Ovary (tissue), 9 donors: ENCODE measurements around the gene EFNA1. TPM values are rescaled to one million over a fixed set of nuclear protein-coding genes. Genes with fewer than 3 reads are reported as not detected.

Source experiments
- DNase-seq, 5 donors: peaks; one replicate each; pipeline ENCODE4 v3.0.0-alpha.2; 2019 to 2020
- H3K27ac ChIP-seq, 2 donors: fragments of 200-600 bp; one replicate each; pipeline versions ENCODE4 v1.5.1 to v1.8.0; 2019 to 2022
- H3K27me3 ChIP-seq: fragments of 200-600 bp; one replicate; pipeline ENCODE4 v1.8.0; 2022
- H3K36me3 ChIP-seq: fragments of 200-600 bp; sonication (generic); one replicate; pipeline ENCODE4 v1.5.1; 2019
- H3K4me1 ChIP-seq: one replicate; pipeline ENCODE4 v1.8.1; 2013; ENCODE audit warnings: mild to moderate bottlenecking, moderate library complexity; ENCODE audit not compliant: insufficient read depth
- H3K4me3 ChIP-seq: fragments of 200-600 bp; sonication (generic); one replicate; pipeline ENCODE4 v1.5.1; 2017
- H3K9me3 ChIP-seq, 2 donors: fragments of 200-600 bp in 1 of 2; sonication (generic) in 1 of 2; one replicate each; pipeline versions ENCODE4 v1.5.1 to v1.8.1; 2013 to 2019; ENCODE audit warnings: mild to moderate bottlenecking in 1 of 2, moderate library complexity in 1 of 2
- EP300 ChIP-seq: sonication (generic); formaldehyde crosslinking; IDR thresholded peaks from one replicate; pipeline ENCODE4 v1.6.1; 2017; ENCODE audit warnings: antibody characterized with exemption
- POLR2A ChIP-seq: fragments of 450-650 bp; IDR thresholded peaks from one replicate; pipeline ENCODE4 v1.6.1; 2017; ENCODE audit warnings: antibody characterized with exemption, mild to moderate bottlenecking, moderate library complexity
- WGBS, 3 donors: extraction: QIAGEN DNeasy Blood & Tissue Kit in 1 of 3; methylation state at CpG; one replicate each; pipeline versions ENCODE4 v1.1.5 to v1.1.7; 2013 to 2017; 5-methylcytosine and 5-hydroxymethylcytosine counted together
- intact Hi-C, 4 donors: fragments of 100-400 bp; cut with DNase I; formaldehyde crosslinking; loops; one replicate each; pipeline versions ENCODE4 v1.11.0 to v1.15.1; 2022 to 2023
- polyA plus RNA-seq, 2 donors: library from polyadenylated mRNA; stranded (reverse); fragments of 200-250 nt in 1 of 2; fragments of 350-450 nt in 1 of 2; fragmentation: Illumina TruSeq in 1 of 2; extraction: RNeasy Lipid Tissue Mini Kit (QIAGEN cat#74804) in 1 of 2; gene quantifications; one replicate each; pipeline ENCODE4 v1.2.3, GENCODE V29; 2013 to 2014
- total RNA-seq, 7 donors: library from RNA; depleted of rRNA in 2 of 7; stranded (reverse); fragments of >200 nt in 2 of 7; fragmentation: NEBNext Ultra II Directional in 3 of 7; extraction: Animal tissue kit (Norgen Biotek cat#: 25700) in 3 of 7; gene quantifications; one replicate each; pipeline versions ENCODE4 v1.1.0 to v1.2.4, GENCODE V29; 2016 to 2023
- TF ChIP-seq, protein P1 (sequence below), 3 donors: fragments of 450-650 bp in 2 of 3; fragments of 200-600 bp in 1 of 3; IDR thresholded peaks; one replicate each; pipeline versions ENCODE4 v1.5.1 to v1.8.0; 2016 to 2022; ENCODE audit warnings: antibody characterized with exemption in 3 of 3, mild to moderate bottlenecking in 1 of 3
- donor health status: DM: no; HTN: no; CAD: no; lungs with moderate emphysema.
- donor health status: DM: no; HTN: no; CAD: no.
- donor health status: Bipolar disorder and iron deficiency.
- donor health status: DM: yes; HTN: yes; CAD: no.
- donor health status: DM: no; HTN: no; CAD: no.
- donor health status: DM: yes; HTN: yes; CAD: no.

EFNA1 gene
- total and polyA plus RNA-seq, 9 donors: 12.1 to 51.6 (median 18.6) TPM

DNA sequence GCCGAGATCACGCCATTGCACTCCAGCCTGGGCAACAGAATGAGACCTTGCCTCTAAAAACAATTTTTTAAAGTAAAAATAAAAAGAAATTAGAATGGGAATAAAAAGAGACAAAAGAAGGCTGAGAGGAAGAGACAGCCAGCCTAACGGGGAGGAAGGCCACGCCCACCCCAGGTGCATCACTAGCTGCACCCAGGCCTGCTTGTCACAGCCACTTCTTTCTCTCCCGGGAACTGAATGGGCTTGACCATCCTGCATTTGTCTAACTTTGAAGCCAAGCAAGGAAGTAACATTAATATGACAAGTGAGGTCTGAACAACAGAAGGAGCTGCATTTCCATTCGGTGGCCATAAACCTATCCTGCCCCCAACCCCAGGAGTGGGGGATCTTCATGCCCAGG, 20.8 kb upstream of the EFNA1 start:
- DNase-seq: no peak
- H3K27me3 ChIP-seq: no peaks in the 10 kb centered on the region
- 67 to 71% (median 67%) methylated on average over 6 of the region's 6 CpGs for WGBS, 3 donors
- intact Hi-C loops: no loop called here
- H3K9me3 ChIP-seq: no peaks in the 10 kb centered on the region
- TF ChIP-seq POLR2A (no peak), EP300 (no peak)
- TF ChIP-seq, protein P1, sequence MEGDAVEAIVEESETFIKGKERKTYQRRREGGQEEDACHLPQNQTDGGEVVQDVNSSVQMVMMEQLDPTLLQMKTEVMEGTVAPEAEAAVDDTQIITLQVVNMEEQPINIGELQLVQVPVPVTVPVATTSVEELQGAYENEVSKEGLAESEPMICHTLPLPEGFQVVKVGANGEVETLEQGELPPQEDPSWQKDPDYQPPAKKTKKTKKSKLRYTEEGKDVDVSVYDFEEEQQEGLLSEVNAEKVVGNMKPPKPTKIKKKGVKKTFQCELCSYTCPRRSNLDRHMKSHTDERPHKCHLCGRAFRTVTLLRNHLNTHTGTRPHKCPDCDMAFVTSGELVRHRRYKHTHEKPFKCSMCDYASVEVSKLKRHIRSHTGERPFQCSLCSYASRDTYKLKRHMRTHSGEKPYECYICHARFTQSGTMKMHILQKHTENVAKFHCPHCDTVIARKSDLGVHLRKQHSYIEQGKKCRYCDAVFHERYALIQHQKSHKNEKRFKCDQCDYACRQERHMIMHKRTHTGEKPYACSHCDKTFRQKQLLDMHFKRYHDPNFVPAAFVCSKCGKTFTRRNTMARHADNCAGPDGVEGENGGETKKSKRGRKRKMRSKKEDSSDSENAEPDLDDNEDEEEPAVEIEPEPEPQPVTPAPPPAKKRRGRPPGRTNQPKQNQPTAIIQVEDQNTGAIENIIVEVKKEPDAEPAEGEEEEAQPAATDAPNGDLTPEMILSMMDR (IDR thresholded peaks at IDR 0.05): no peak
- no peak overlapping the region for H3K27ac ChIP-seq
- no peaks in the 10 kb centered on the region for H3K4me1 ChIP-seq
- H3K4me3 ChIP-seq: no peak overlapping the region
- H3K36me3 ChIP-seq: no peaks in the 10 kb centered on the region

DNA sequence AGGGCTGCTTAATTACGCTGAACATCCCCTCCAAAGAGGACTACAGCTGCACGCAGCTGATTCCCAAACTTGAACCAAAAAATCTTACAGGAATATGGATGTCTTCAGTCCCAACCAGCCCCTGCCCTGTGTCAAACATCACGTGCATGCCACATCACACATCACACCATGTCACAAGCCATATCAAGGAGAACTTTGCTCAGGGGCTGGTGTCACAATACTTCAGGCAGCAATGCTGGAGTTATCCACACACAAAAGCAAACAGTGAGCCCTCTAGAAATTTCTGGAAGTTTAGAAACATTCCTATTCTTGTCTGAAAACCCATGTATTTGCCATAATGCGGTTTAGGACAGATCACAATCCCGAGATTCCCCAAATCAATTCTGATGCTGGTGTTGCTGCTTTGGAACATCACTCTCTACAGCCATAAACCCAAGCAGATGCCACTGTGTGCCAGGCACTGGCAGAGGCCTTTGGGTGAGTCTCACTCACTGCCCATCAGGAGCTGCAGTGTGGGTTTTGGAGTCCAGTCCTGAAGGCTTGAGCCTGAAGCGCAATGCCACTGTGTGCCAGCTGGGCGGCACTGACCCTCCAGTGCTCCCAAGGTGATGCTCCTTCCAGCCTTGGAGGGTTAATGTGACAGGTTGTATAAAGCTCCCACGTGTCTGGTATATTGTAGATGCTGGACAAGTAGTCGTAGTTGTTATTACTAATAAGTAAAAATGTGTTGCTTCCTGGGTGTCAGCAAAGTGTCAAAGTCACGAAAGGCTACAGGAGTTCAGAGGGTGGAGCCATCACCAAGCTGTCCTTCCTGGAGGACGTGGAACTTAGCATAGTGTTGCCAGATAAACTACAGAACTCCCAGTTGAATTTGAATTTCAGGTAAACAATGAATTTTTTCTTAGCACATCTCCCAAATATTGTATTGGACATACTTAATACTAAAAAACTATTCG, 20.1 kb upstream of the EFNA1 start:
- 63 to 71% (median 70%) methylated on average over 12 of the region's 12 CpGs for WGBS, 3 donors
- Histone ChIP-seq H3K4me3 (no peak overlapping the region), H3K4me1 (no peaks in the 10 kb centered on the region), H3K9me3 (no peaks in the 10 kb centered on the region), H3K27me3 (no peaks in the 10 kb centered on the region), H3K27ac (no peak overlapping the region), H3K36me3 (no peaks in the 10 kb centered on the region)
- no peak for DNase-seq
- TF ChIP-seq EP300 (no peak), POLR2A (no peak)
- TF ChIP-seq, protein P1 (IDR thresholded peaks at IDR 0.05): no peak
- intact Hi-C loops: no loop called here

DNA sequence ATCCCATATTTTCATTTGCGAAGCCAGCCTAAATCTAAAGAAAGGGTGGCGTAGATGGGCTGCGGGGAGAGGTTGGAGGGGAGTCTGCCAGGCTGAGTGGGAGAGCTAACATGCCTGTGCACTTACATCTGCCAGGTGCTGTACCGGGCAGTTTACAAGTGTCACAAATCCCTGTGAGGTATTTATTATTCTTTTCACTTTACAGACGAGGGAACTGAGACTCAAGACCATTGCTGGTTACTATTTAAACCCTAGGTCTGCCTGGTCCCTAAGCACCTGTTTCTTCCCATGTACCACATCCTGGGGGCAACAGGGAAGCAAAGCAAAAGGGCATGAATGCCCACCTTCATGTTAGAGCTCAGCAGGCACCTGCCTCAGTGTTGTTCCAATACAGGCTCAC, 19.4 kb upstream of the EFNA1 start:
- DNase-seq: no peak
- intact Hi-C loops: no loop called here
- TF ChIP-seq, protein P1 (IDR thresholded peaks at IDR 0.05): no peak
- no peak for TF ChIP-seq EP300
- TF ChIP-seq POLR2A: no peak

DNA sequence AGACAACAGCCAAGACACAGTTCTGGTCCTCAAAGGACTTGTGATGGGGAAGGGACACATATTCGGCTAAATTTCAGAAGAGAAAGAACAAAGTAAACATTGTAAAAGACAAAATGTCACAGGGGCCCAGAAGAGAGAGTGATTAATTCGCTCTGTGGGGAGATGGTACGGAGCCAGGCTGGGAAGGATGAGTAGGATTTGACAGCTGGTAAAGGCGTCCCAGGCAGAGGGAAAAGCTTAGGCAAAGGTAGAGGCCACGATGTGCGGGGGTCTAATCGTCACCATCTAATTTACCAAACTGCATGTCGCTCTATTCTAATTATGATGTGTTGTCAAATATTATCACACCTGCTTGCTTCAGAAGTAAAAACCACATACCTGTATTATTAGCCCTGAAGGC, 17.3 kb upstream of the EFNA1 start:
- Histone ChIP-seq H3K27ac (no peak overlapping the region), H3K27me3 (no peaks in the 10 kb centered on the region), H3K4me1 (no peaks in the 10 kb centered on the region), H3K36me3 (no peaks in the 10 kb centered on the region), H3K9me3 (no peaks in the 10 kb centered on the region), H3K4me3 (no peak overlapping the region)
- intact Hi-C loops: no loop called here
- TF ChIP-seq, protein P1 (IDR thresholded peaks at IDR 0.05): no peak
- TF ChIP-seq EP300: no peak
- TF ChIP-seq POLR2A: no peak
- no peak for DNase-seq
- WGBS, 3 donors: 79 to 82% (median 79%) methylated on average over 8 of the region's 8 CpGs

More for the DNA sequence above, 19.4 kb upstream of the EFNA1 start:
- Histone ChIP-seq H3K27me3 (no peaks in the 10 kb centered on the region), H3K27ac (no peak overlapping the region), H3K9me3 (no peaks in the 10 kb centered on the region), H3K36me3 (no peaks in the 10 kb centered on the region), H3K4me3 (no peak overlapping the region), H3K4me1 (no peaks in the 10 kb centered on the region)
- 65 to 67% (median 66%) methylated on average over 5 of the region's 5 CpGs for WGBS, 3 donors
